Glutamatergic neuron (in vitro differentiated cells): ENCODE results near the gene KIF21A. TPM values are rescaled to one million over a fixed set of nuclear protein-coding genes. Genes with fewer than 3 reads are reported as not detected.

ENCODE experiments used
- DNase-seq: peaks from one replicate; pipeline ENCODE4 v3.0.0; 2022
- H3K27ac Mint-ChIP-seq: one replicate; pipeline ENCODE4 v1.8.0; 2020; ENCODE audit warnings: mild to moderate bottlenecking, mixed read lengths, inconsistent platforms; ENCODE audit not compliant: unreplicated experiment
- H3K27me3 Mint-ChIP-seq: one replicate; pipeline ENCODE4 v1.8.0; 2020; ENCODE audit warnings: mild to moderate bottlenecking, moderate library complexity, mixed read lengths, inconsistent platforms; ENCODE audit not compliant: unreplicated experiment
- H3K36me3 Mint-ChIP-seq: one replicate; pipeline ENCODE4 v1.8.0; 2020; ENCODE audit warnings: mild to moderate bottlenecking, mixed read lengths, inconsistent platforms; ENCODE audit not compliant: unreplicated experiment
- H3K4me1 Mint-ChIP-seq: one replicate; pipeline ENCODE4 v1.8.0; 2020; ENCODE audit warnings: mild to moderate bottlenecking, low read depth, mixed read lengths, inconsistent platforms; ENCODE audit not compliant: unreplicated experiment
- H3K4me3 Mint-ChIP-seq: one replicate; pipeline ENCODE4 v1.8.0; 2020; ENCODE audit warnings: mild to moderate bottlenecking, mixed read lengths, inconsistent platforms; ENCODE audit not compliant: unreplicated experiment
- H3K9me3 Mint-ChIP-seq: one replicate; pipeline ENCODE4 v1.8.0; 2020; ENCODE audit warnings: mild to moderate bottlenecking, moderate library complexity, mixed read lengths, inconsistent platforms; ENCODE audit not compliant: unreplicated experiment
- total RNA-seq: library from RNA; stranded (reverse); fragmentation: NEBNext Ultra II Directional; extraction: Animal tissue kit (Norgen Biotek cat#: 25700); gene quantifications from one replicate; pipeline ENCODE4 v1.2.1, GENCODE V29; 2021; ENCODE audit not compliant: unreplicated experiment
- TF ChIP-seq, protein P1 (sequence below): fragments of 200-600 bp; sonication (generic); IDR thresholded peaks from one replicate; pipeline ENCODE4 v1.5.0; 2021; ENCODE audit not compliant: partially characterized antibody, unreplicated experiment

KIF21A gene
- total RNA-seq, 1 donor from 2014 or later = 93.1 TPM

DNA sequence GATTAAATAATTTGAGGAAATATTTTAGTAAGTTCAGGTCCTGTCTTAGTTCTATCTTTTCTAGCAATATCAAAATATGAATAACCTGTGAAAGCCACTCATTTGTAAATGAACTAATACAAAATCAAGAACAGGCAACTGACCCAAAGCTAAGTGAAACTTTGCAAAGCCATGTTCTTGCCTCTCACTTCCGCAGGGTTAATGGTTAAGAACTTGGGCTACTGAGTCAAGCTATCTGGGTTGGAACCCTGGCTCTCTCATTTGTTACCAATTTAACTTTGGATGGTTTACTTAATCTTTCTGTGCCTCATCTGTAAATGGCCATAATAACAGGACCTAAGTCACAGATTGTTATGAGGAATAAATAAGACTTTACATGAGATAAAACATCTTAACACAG, 2.8 kb downstream of the KIF21A start:
- DNase-seq = no peak
- TF ChIP-seq, protein P1, sequence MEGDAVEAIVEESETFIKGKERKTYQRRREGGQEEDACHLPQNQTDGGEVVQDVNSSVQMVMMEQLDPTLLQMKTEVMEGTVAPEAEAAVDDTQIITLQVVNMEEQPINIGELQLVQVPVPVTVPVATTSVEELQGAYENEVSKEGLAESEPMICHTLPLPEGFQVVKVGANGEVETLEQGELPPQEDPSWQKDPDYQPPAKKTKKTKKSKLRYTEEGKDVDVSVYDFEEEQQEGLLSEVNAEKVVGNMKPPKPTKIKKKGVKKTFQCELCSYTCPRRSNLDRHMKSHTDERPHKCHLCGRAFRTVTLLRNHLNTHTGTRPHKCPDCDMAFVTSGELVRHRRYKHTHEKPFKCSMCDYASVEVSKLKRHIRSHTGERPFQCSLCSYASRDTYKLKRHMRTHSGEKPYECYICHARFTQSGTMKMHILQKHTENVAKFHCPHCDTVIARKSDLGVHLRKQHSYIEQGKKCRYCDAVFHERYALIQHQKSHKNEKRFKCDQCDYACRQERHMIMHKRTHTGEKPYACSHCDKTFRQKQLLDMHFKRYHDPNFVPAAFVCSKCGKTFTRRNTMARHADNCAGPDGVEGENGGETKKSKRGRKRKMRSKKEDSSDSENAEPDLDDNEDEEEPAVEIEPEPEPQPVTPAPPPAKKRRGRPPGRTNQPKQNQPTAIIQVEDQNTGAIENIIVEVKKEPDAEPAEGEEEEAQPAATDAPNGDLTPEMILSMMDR = no peak
- Mint-ChIP-seq H3K4me1 (peaks cover 22% of the 10 kb centered on the region), H3K4me3 (peak overlapping the region; percentile 70), H3K36me3 (peaks cover 4% of the 10 kb centered on the region), H3K9me3 (peaks cover 12% of the 10 kb centered on the region), H3K27me3 (peaks cover 9% of the 10 kb centered on the region), H3K27ac (no peak overlapping the region)

DNA sequence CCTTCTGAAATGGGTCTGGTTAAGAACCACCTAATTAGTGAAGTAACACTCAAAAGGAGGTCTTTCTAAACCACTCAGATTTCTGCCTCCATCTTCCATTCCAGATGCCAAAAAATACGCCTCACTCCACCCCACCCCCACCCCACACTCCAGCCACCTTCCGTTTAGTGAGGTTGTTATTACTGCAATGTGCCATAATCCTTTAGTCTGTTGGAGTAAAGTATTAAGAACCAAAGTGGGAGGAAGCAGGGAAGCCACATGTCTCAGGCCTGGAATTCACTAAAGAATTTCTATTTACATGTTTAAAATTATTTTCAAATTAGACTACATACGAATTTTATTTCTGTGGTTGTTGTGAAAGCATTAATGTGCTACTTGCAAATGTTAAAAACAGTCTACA, 7.4 kb downstream of the KIF21A start:
- no peaks in the 10 kb centered on the region for H3K9me3 Mint-ChIP-seq
- no peaks in the 10 kb centered on the region for H3K27me3 Mint-ChIP-seq
- no peak for DNase-seq
- peaks cover 7% of the 10 kb centered on the region for H3K4me1 Mint-ChIP-seq
- TF ChIP-seq, protein P1 = no peak
- H3K27ac Mint-ChIP-seq = no peak overlapping the region
- H3K36me3 Mint-ChIP-seq = no peaks in the 10 kb centered on the region
- no peak overlapping the region for H3K4me3 Mint-ChIP-seq

DNA sequence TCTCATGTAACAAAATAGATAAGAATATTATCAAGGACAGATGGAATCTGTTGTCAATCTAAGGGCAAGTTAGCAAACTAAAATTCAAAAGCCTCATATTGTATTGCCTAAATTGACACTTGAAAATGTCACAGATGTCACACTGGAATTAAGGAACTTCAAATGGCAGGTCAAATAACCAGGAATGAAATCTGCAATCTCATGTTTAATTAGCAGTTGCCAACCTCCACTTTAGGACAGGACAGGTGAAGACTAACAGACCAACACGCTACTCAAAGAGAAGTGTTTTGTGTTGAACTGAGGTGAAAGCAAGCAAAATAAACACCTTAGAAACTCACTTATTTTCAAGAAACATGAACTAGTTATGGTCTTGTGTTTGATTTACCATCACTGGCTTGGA, 11.1 kb downstream of the KIF21A start:
- Mint-ChIP-seq H3K36me3 (no peaks in the 10 kb centered on the region), H3K4me3 (no peak overlapping the region), H3K27me3 (no peaks in the 10 kb centered on the region), H3K9me3 (no peaks in the 10 kb centered on the region), H3K4me1 (peaks cover 4% of the 10 kb centered on the region), H3K27ac (no peak overlapping the region)
- no peak for DNase-seq
- TF ChIP-seq, protein P1 = no peak

DNA sequence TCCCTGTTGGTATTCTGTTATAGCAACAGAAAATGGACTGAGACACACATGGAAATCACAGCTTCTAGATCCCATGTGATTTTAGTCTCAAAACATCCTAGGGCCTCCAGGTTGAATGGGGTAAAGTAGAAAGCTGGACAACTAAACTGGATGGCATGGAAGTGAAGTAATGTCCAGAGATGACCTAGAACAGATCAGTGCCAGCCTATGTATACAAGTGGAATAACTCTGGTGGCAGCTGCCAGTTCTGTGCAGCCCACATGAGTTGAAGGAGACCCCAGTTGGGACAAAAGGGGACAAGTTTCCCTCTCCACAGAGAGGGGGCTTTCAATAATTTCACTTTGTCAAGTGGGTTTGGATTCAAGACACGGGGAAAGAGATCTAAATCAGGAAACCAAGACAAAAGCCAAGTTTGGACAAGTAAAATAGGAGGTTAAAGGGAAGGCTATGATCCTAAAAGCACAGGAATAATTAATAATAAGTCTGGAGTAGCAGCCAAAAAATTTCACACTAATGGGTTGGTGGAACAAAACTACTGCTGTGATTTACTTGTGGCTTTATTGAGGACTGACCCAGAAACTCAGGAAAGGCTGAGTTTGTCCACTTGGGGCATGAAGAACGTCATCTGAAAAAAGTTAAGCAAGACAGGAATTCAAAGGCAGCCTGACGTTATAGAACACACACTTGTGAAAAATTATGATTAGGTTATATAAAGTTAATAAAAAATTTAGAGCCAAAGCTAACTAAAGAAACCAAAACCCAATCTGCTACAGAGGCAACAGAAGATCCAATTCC, 11.7 kb downstream of the KIF21A start:
- Mint-ChIP-seq H3K27ac (no peak overlapping the region), H3K4me1 (peaks cover 2% of the 10 kb centered on the region), H3K36me3 (no peaks in the 10 kb centered on the region), H3K27me3 (no peaks in the 10 kb centered on the region), H3K4me3 (no peak overlapping the region), H3K9me3 (no peaks in the 10 kb centered on the region)
- DNase-seq = no peak
- TF ChIP-seq, protein P1 = no peak

DNA sequence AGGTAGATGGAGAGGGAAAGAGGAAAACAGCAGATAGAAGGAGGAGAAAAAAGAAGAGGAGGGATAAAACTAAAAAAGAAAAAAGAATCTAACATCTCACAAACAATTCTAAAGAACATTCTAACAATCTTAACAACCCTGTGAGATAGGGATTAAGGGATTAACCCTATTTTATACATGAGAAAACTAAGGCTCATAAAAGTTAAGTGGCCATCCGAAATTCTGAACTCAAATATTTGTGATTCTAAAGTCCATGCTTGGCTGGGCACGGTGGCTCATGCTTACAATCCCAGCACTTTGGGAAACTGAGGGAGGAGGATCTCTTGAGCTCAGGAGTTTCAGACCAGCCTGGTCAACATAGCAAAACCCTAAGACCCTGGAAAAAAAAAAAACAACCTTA, 13.1 kb downstream of the KIF21A start:
- Mint-ChIP-seq H3K27me3 (no peaks in the 10 kb centered on the region), H3K9me3 (no peaks in the 10 kb centered on the region), H3K36me3 (no peaks in the 10 kb centered on the region), H3K4me1 (no peaks in the 10 kb centered on the region), H3K27ac (no peak overlapping the region), H3K4me3 (no peak overlapping the region)
- DNase-seq = no peak
- TF ChIP-seq, protein P1 = no peak
